SH-SY5Y (cell line): Measurements from ENCODE around the gene MAP1B.

Experiments
- GATA2 ChIP-seq: IDR thresholded peaks from 2 replicates; pipeline ENCODE4 v1.6.1; 2011; ENCODE audit warnings: mild to moderate bottlenecking, low read depth, low read length
- GATA3 ChIP-seq: IDR thresholded peaks from 2 replicates; pipeline ENCODE4 v1.6.1; 2011; ENCODE audit warnings: low read depth, mild to moderate bottlenecking, low read length, moderate library complexity

- no peak for TF ChIP-seq GATA2
- no peak for TF ChIP-seq GATA3
Observed at GRCh38 chr5:72057816-72058215, 49.5 kb upstream of the MAP1B start.
